IPS-18a (cell line): ENCODE results near the gene ZNF175.

Source experiments
- H3K27ac ChIP-seq: one replicate; pipeline ENCODE4 v1.5.1; 2013; ENCODE audit warnings: low read length
- H3K27me3 ChIP-seq: one replicate; pipeline ENCODE4 v1.6.1; 2013; ENCODE audit warnings: mild to moderate bottlenecking, low read length; ENCODE audit not compliant: control insufficient read depth, insufficient read depth
- H3K36me3 ChIP-seq: one replicate; pipeline ENCODE4 v1.6.1; 2013; ENCODE audit warnings: low read depth, low read length; ENCODE audit not compliant: control insufficient read depth
- H3K4me1 ChIP-seq: one replicate; pipeline ENCODE4 v1.6.1; 2013; ENCODE audit warnings: low read depth, low read length; ENCODE audit not compliant: control insufficient read depth
- H3K4me3 ChIP-seq: one replicate; pipeline ENCODE4 v1.5.1; 2013; ENCODE audit warnings: low read length
- H3K9ac ChIP-seq: one replicate; pipeline ENCODE4 v1.6.1; 2013; ENCODE audit warnings: mild to moderate bottlenecking, low read length, moderate library complexity
- H3K9me3 ChIP-seq: one replicate; pipeline ENCODE4 v1.6.1; 2013; ENCODE audit warnings: low read depth, low read length; ENCODE audit not compliant: control insufficient read depth

The ZNF175 gene

GRCh38 chr19:51641648-51642047, 70.6 kb downstream of the ZNF175 start:
- Histone ChIP-seq H3K9me3 (peaks cover 6% of the 10 kb centered on the region), H3K27me3 (no peaks in the 10 kb centered on the region)

More at GRCh38 chr19:51641648-51642047, 70.6 kb downstream of the ZNF175 start:
- Histone ChIP-seq H3K27ac (no peak overlapping the region), H3K4me1 (no peaks in the 10 kb centered on the region), H3K9ac (no peak overlapping the region), H3K36me3 (no peaks in the 10 kb centered on the region), H3K4me3 (no peak overlapping the region)
